Stimulated activated CD4-positive, alpha-beta T cell treated with anti-CD3 and anti-CD28 coated beads, Interleukin-1b, Interleukin-23, amount 100 ng/mL, for 1 hour (primary cell): ENCODE data around the gene SLC25A23.
"Not testable (repeated sequence)": the region's sequence is repeated elsewhere in the genome, so short reads cannot be mapped to it uniquely, and the experiment has no call there.

Source experiments
- DNase-seq, 2 donors: peaks; one replicate each; pipeline ENCODE4 v3.0.0-alpha.2; 2020; ENCODE audit warnings: low read depth in 2 of 2

SLC25A23 gene

DNA sequence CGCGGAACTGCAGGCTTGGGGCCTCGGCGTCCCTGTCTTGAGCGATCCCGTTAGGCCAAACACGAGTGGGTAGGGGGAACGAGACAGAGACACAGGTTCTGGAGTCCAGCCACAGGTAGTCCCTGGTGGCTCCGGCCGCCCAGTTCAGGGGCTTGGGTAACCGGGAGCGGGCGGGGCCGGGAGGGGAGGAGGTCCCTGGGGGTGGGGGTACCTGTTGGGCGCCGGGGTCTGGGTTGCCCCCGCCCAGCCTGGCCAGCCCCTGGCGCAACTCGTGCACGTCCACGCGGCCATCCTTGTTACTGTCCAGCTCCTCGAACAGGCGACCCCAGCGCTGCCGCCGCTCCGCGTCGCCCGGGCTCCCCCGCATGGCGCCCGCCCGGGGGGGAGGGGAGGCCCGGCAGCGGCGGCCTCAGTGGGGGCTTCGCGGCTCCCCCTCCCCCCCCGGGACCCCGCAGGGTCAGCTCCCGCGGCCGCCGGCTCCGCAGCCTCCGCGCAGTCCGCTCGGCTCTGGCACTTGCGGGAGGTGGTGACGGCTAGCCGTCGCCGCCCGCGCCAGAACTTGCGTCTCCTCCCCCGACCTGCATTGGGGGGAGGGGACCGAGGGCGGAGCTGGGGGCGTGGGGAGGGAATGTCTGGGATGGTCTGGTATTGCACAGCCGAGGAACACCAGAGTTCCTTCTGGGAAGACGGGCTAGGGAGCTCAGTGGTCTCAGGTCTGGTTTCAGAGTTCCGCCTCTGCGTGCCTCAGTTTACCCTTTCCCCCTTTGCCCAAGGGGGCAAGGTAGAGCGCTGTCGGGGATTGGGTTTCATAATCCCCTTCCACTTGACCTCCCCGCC is at the start of gene SLC25A23:
TSS of gene SLC25A23 (minus strand) at position 531 of the 837 bp plus-strand sequence. CDS start at position 367, 164 bp downstream.
- peak in 1 of 2 donors; percentile 43 for DNase-seq

- not testable (repeated sequence) for DNase-seq
These were observed 48.6 kb upstream of the SLC25A23 start for GRCh38 chr19:6508028-6508771.

DNA sequence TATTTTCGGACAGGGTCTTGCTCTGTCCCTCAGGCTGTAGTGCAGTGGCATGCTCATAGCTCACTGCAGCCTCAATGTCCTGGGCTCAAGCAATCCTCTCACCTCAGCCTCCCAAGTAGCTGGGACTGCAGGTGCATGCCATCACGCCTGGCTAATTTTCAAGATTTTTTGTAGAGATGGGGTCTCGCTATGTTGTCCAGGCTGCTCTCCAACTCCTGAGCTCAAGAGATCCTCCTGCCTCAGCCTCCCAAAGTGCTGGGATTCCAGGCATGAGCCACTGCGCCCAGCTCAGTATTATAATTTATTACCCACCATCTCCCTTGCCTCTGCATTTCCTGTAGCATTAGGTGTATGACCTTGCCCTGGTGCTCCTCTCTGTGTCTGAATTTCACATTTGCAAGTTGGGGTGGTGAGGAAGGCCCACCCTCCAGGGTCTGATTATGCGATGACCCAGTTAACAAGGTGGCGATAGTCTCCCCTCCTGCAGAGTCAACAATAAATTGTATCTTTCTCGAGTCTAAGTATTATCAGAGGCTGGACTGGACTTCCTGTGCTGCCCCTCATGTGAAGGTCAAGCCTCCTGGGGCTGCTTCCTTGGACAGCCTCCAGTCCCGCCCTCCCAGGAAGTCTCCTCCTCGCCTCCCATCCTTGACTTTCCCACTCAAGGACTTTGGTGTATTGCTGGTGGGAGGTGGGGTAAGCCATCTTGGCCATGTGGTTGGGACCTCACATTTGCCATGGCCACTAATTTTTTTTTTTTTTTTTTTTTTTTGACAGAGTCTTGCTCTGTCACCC is 44.0 kb upstream of the SLC25A23 start:
- no peak for DNase-seq

DNA sequence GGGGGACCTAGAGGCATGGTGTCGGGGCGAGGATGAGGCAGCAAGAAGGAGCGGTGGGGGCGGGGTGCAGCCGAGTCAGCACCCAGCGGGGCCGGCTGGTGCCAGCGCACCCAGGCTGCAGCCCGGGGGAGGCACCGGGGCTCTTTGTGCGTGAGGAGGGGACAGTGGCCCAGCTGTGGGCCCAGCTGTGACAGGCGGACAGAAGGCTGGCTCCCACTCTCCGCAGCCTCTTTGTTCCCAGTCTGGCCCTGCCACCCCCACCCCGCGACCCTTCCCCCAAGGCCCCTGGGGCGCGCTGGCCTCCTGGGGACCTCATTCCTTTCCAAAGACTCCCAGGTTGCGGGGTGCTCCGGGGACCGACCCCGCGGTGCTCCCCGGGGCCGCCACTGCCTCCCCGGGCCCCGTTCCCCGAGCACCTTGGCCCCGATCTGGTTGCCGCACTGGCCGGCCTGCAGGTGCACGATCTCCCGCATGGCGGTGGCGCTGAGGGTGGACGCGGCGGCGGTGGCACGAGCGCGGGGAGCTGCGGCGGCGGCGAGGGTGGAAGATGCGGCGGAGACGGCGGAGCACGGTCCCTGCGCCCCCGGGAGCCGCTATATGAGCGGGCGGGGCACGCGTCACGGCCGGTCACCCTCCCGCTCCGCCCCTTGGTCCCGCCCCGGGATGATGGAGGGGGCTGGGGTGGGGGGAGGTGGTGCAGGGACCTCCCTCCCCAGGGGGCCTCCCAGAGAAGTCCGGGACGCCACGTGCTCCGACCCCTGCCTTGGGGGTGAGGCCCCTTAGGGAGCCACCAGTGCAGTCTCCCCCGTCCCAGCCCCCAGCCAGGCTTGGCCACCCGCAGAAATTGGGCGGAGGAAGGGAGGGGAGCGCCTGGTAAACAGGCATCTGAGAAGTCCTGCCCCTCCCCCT is 42.4 kb upstream of the SLC25A23 start, which contains the start of gene TUBB4A:
TSS of gene TUBB4A (minus strand) at position 570 of the 909 bp plus-strand sequence. CDS start at position 473, 97 bp downstream.
- peak in 1 of 2 donors; percentile 15 for DNase-seq

GRCh38 chr19:6500837-6501739 is 41.5 kb upstream of the SLC25A23 start:
- DNase-seq, result no peak

DNA sequence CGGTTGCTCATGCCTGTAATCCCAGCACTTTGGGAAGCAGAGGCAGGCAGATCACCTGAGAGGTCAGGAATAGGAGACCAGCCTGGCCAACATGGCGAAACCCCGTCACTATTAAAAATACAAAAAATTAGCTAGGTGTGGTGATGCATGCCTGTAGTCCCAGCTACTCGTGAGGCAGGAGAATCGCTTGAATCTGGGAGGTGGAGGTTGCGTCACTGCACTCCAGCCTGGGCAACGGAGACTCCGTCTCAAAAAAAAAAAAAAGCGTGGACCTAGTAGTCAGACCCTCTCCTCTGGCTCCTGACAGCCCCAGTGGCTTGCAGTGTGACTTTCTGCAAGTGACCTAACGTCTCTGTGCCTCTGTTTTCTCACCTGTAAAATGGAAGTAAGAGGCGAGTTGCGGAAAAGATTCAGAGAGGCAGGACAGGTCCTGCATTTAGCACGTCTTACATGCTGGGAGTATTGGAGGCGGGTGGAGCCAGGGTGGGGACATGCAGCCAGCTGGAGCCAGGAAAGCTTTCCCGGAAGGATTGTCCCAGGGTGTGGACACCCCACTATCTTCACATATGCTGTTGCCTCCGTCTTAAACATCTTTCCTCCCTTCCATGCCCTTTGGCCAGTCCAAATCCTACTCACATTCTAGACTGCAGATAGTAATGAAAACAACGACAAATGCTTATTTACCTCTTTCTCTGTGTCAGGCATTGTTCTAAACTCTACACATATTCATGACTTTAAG is 39.6 kb upstream of the SLC25A23 start:
- DNase-seq, result no peak

DNA sequence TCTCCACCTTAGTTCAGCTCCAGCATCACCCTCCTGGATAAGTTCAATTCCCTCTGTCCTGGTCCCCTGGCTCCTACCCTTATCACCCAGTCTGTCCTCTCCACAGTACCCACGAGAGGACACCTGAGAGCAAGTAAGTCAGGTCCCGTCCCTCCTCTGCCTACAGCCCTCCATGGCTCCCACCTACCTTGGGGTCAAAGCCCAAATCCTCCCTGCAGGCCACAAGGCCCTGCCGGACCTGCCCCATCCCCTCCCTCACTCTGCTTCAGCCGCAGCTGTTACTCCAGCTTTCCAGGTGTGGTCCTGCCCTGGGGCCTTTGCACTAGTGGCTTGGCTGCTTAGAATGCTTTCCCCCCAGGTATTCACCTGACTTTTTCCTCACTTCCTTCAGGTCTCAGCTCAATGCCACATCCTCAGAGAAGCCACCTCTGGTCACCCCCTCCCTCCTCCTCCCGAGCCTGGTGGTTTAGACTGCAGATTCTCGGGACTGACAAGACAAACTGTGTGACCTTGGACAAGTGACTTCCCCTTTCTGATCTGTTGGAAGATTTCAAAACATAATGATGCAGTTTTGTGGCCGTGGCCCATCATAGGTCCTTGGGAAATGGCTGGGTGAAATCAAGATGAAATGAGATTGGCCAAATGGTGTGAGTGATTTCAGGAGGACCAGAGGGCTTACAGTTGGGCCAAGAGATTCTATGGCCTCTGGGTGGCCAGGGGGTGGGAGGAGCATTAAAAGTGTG is 38.9 kb upstream of the SLC25A23 start:
- DNase-seq, result no peak

DNA sequence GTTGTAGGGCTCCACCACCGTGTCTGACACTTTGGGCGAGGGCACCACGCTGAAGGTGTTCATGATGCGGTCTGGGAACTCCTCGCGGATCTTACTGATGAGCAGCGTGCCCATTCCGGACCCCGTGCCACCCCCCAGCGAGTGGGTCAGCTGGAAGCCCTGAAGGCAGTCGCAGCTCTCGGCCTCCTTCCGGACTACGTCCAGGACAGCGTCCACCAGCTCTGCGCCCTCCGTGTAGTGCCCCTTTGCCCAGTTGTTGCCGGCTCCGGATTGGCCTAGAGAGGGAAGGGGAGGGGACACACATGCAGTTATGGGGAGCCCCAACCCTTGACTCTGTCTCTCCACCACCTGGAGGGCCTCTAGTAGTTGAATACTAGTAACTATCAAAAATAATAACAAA is 36.4 kb upstream of the SLC25A23 start:
- no peak for DNase-seq

- DNase-seq, result no peak
These were observed 34.9 kb upstream of the SLC25A23 start for GRCh38 chr19:6494438-6495036.

- no peak for DNase-seq
These were observed 32.4 kb upstream of the SLC25A23 start for GRCh38 chr19:6491802-6492592.

GRCh38 chr19:6490134-6490533 is 30.5 kb upstream of the SLC25A23 start:
- no peak for DNase-seq

DNA sequence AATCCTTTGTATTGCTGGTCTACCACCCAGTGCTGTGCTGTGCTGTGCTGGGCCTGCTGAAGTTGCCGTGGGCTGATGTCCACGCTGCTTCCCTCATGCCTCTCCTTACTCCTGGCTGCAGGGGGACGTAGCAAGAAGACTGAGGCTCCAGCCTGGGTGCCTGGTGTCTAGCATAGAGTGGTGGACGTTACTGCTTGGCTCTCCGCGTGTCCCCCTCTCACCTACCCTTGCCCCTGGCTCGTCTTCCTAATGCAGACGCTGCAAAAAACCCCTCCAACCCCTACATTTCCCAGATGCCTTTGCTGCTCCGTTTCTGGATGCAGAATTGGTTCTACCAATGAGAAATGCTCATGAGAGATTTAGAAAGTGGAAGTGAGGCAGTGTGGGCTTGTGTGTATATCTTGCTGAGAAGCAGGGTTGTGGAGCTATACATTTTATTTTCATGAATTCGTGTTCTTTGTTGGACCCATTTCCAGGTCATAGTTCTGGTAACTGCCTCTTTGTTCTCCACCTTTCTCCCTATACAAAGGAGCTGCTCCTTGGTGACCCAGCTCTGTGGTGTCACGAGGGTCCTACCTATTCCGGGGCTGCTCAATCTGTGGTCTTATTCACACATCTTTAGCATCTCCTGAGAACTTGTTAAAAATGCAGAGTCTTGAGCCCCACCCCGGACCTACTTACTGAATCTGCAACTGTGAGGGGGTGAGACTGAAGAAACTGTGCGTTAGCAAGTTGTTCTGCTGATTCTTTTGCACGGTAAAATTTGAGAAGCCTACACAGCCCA is 29.9 kb upstream of the SLC25A23 start:
- no peak for DNase-seq

DNA sequence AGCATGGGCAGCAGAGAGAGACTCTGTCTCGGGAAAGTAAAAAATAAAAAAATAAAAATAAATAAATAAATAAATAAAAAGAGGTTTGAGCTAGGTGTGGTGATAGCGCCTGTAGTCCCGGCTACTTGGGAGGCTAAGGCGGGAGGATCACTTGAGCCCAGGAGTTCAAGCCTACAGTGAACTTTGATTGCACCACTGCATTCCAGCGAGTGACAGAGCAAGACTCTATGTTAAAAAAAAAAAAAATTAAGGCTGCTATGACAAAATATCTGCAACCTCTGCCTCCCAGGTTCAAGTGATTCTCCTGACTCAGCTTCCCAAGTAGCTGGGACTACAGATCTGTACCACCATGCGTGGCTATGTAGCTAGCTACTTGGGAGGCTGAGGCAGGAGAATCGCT is 25.2 kb upstream of the SLC25A23 start:
- no peak for DNase-seq

DNA sequence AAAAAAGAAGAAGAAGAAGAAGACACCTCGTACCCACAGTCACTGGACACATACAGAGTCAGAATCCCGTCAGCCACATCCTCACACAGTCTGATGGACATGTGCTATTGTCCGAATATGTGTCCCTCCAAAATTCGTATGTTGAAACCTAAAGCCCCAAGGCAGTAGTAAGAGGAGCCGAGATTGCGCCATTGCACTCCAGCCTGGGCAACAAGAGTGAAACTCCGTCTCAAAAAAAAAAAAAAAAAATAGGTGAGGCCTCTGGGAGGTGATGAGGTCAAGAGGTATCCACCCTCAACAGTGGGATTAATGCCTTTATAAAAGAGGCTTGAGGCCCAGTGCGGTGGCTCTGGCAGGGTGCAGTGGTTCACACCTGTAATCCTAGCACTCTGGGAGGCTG is 24.6 kb upstream of the SLC25A23 start:
- no peak for DNase-seq

- no peak for DNase-seq
These were observed 23.6 kb upstream of the SLC25A23 start for GRCh38 chr19:6483235-6483634.

- DNase-seq, result no peak
These were observed 22.7 kb upstream of the SLC25A23 start for GRCh38 chr19:6482343-6482686.
